SK-N-SH (cell line): Measurements from ENCODE around the gene LEMD1.

Experiments
- ELF1 ChIP-seq: IDR thresholded peaks from 2 replicates; pipeline ENCODE4 v1.4.0; 2012
- FOXM1 ChIP-seq: IDR thresholded peaks from 2 replicates; pipeline ENCODE4 v1.4.0; 2012; ENCODE audit warnings: low read depth, mild to moderate bottlenecking
- GABPA ChIP-seq: IDR thresholded peaks from 2 replicates; pipeline ENCODE4 v1.4.0; 2012; ENCODE audit warnings: low read depth, mild to moderate bottlenecking

DNA sequence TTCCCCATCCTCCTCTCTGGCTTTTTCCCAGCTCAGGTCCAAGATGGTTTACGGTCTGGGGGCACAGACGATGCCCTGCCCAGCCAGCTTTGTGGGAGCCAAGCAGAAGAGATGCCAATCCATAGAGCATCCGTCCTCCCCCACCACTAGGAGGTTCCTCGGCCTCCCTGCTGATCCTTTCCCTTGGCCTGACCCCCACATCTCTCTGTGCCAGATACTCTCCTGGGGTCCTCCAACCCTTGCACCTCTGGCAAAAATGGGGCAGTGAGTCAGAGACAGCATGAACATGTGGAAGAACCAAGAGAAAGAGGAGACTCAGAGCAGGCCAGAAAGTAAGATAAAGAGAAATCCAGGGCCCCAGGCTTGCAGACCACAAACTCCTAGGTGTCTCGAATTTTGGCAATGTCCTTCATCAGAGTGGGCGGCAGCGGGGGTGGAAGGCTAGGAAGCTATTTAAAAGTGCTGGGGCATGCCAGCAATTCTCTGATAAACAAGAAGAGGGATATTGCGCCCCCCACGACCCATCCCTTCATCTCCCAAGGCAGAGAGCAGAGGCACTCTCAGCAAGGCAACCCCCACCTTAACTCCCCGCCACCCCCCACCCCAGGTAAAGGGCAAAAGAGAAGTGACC, 22.6 kb upstream of the LEMD1 start:
- TF ChIP-seq FOXM1 (no peak), ELF1 (no peak), GABPA (no peak)
